Ishikawa (cell line): ENCODE measurements around the gene TRIO.

ENCODE experiments used
- EP300 ChIP-seq: IDR thresholded peaks from 2 replicates; pipeline ENCODE4 v1.6.1; 2012; ENCODE audit warnings: borderline replicate concordance
- FOXM1 ChIP-seq: IDR thresholded peaks from 2 replicates; pipeline ENCODE4 v1.6.1; 2012; ENCODE audit warnings: low read depth, borderline replicate concordance
- MAX ChIP-seq: IDR thresholded peaks from 2 replicates; pipeline ENCODE4 v1.6.1; 2012
- TEAD4 ChIP-seq: IDR thresholded peaks from 2 replicates; pipeline ENCODE4 v1.6.1; 2012

GRCh38 chr5:14223372-14223771 lies 80.2 kb downstream of the TRIO start:
- TF ChIP-seq MAX: no peak
- no peak for TF ChIP-seq EP300
- no peak for TF ChIP-seq TEAD4
- TF ChIP-seq FOXM1: no peak
